Left ventricle myocardium inferior (tissue), 1 donor: ENCODE data around the gene GBP1. TPM values are rescaled to one million over a fixed set of nuclear protein-coding genes. Genes with fewer than 3 reads are reported as not detected.
"Not testable (repeated sequence)": the region's sequence is repeated elsewhere in the genome, so short reads cannot be mapped to it uniquely, and the experiment has no call there.

Source experiments
- DNase-seq: peaks from one replicate; pipeline ENCODE4 v3.0.0-alpha.2; 2020
- H3K27ac ChIP-seq: fragments of 200-600 bp; replicated peaks from 2 replicates; pipeline ENCODE4 v1.8.0; 2021
- H3K27me3 ChIP-seq: fragments of 200-600 bp; 2 replicates; pipeline ENCODE4 v1.8.0; 2021; ENCODE audit warnings: low read depth
- H3K36me3 ChIP-seq: fragments of 200-600 bp; 2 replicates; pipeline ENCODE4 v1.8.0; 2021
- H3K4me1 ChIP-seq: fragments of 200-600 bp; 2 replicates; pipeline ENCODE4 v1.8.0; 2021
- H3K4me3 ChIP-seq: fragments of 200-600 bp; 2 replicates; pipeline ENCODE4 v1.8.0; 2021; ENCODE audit warnings: mild to moderate bottlenecking, moderate library complexity
- H3K9me3 ChIP-seq: fragments of 200-600 bp; replicated peaks from 2 replicates; pipeline ENCODE4 v1.8.0; 2021
- intact Hi-C: fragments of 100-400 bp; cut with micrococcal nuclease; formaldehyde crosslinking; loops from one replicate; pipeline ENCODE4 v1.11.0; 2022
- total RNA-seq: library from RNA; stranded (reverse); fragmentation: NEBNext Ultra II Directional; extraction: Animal tissue kit (Norgen Biotek cat#: 25700); gene quantifications from one replicate; pipeline ENCODE4 v1.2.1, GENCODE V29; 2021
- TF ChIP-seq, protein P1 (sequence below): fragments of 200-600 bp; IDR thresholded peaks from 2 replicates; pipeline ENCODE4 v1.8.0; 2021; ENCODE audit warnings: antibody characterized with exemption, mild to moderate bottlenecking, borderline replicate concordance
- donor health status: DM: no; HTN: yes; CAD: no; lungs with severe emphysema.

Gene GBP1
- total RNA-seq, 1 donor from 2014 or later = 5.7 TPM

DNA sequence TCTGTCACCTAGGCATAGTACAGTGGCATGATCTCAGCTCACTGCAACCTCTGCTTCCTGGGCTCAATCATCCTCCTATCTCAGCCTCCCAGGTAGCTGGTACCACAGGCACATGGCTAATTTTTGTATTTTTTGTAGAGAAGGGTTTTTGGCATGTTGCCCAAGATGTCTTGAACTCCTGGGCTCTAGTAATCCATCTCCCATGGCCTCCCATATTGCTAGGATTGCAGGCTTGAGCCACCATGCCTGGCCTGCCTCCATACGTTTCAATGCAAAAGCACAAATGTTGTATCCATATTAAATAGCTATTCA is 24.7 kb downstream of the GBP1 start:
- Histone ChIP-seq H3K27me3 (no peaks in the 10 kb centered on the region), H3K4me1 (no peaks in the 10 kb centered on the region), H3K36me3 (no peaks in the 10 kb centered on the region), H3K9me3 (peaks cover 8% of the 10 kb centered on the region), H3K27ac (no peak overlapping the region), H3K4me3 (no peak overlapping the region)
- TF ChIP-seq, protein P1, sequence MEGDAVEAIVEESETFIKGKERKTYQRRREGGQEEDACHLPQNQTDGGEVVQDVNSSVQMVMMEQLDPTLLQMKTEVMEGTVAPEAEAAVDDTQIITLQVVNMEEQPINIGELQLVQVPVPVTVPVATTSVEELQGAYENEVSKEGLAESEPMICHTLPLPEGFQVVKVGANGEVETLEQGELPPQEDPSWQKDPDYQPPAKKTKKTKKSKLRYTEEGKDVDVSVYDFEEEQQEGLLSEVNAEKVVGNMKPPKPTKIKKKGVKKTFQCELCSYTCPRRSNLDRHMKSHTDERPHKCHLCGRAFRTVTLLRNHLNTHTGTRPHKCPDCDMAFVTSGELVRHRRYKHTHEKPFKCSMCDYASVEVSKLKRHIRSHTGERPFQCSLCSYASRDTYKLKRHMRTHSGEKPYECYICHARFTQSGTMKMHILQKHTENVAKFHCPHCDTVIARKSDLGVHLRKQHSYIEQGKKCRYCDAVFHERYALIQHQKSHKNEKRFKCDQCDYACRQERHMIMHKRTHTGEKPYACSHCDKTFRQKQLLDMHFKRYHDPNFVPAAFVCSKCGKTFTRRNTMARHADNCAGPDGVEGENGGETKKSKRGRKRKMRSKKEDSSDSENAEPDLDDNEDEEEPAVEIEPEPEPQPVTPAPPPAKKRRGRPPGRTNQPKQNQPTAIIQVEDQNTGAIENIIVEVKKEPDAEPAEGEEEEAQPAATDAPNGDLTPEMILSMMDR = no peak
- DNase-seq = no peak
- intact Hi-C loops = no loop called here

DNA sequence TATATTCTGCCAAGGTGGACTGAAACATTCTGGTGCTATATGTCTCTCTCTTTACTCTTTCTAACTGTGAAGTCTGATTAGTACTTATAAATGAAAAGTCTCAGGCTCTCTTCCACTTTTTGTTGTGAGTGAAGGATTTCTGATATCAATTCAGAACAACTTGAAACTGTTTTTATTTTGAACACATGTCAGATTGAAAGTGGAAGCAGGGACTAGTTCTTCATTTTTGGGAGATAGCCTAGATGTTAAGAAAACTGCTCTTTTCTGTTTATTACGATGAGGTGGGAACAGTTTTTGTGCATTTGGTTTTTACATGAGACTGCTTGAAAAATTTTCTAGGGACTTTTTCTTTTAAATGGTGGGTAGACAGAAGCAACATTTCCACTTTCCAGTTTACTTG is 27.8 kb downstream of the GBP1 start:
- no peaks in the 10 kb centered on the region for H3K36me3 ChIP-seq

DNA sequence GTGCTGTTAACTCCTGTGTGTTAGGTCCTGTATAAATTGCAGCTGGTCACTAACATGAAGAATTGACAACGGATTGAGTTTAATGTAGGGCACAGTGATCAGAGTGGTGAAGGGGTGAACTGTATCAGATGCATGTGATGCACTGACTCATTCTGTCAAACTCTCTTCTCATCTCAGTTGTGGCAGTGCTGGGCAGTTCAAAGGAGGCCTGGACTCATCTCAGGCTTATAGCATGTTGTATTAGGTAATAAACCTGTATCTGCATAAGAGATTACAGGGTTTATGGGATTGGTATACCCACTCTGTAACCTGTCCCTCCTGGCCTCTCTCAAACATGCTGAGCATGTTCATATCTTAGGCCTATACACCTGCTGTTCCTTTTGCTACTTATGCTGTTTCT is 29.9 kb downstream of the GBP1 start:
- H3K27ac ChIP-seq = no peak overlapping the region
- no peaks in the 10 kb centered on the region for H3K27me3 ChIP-seq
- H3K4me3 ChIP-seq = no peak overlapping the region
- intact Hi-C loops = no loop called here
- H3K36me3 ChIP-seq = no peaks in the 10 kb centered on the region
- H3K4me1 ChIP-seq = no peaks in the 10 kb centered on the region
- H3K9me3 ChIP-seq = peaks cover 9% of the 10 kb centered on the region
- no peak for DNase-seq
- TF ChIP-seq, protein P1 = no peak

More for the DNA sequence above, 27.8 kb downstream of the GBP1 start:
- Histone ChIP-seq H3K9me3 (no peaks in the 10 kb centered on the region), H3K27ac (no peak overlapping the region), H3K4me3 (no peak overlapping the region), H3K4me1 (no peaks in the 10 kb centered on the region), H3K27me3 (no peaks in the 10 kb centered on the region)
- no peak for DNase-seq
- TF ChIP-seq, protein P1 = no peak
- intact Hi-C loops = no loop called here

DNA sequence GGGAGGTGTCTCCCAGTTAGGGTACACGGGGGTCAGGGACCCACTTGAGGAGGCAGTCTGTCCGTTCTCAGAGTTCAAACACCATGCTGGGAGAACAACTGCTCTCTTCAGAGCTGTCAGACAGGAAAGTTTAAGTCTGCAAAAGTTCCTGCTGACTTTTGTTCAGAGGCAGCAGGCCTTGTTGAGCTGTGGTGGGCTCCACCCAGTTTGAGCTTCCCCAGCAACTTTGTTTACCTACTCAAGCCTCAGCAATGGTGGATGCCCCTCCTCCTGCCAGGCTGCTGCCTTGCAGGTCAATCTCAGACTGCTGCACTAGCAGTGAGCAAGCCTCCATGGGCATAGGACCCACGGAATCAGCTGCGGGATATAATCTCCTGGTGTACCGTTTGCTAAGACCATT is 31.0 kb downstream of the GBP1 start:
- DNase-seq, H3K27me3 ChIP-seq, H3K4me3 ChIP-seq, H3K36me3 ChIP-seq, intact Hi-C loops, H3K27ac ChIP-seq, H3K4me1 ChIP-seq: not testable (repeated sequence)
- peaks cover 15% of the 10 kb centered on the region for H3K9me3 ChIP-seq

- H3K36me3 ChIP-seq, intact Hi-C loops, H3K4me1 ChIP-seq, H3K4me3 ChIP-seq, H3K27me3 ChIP-seq, H3K27ac ChIP-seq, DNase-seq: not testable (repeated sequence)
- H3K9me3 ChIP-seq = peaks cover 22% of the 10 kb centered on the region
These were observed 36.0 kb downstream of the GBP1 start for GRCh38 chr1:89029051-89029450.

GRCh38 chr1:89025928-89026327 is 39.1 kb downstream of the GBP1 start:
- H3K27ac ChIP-seq = no peak overlapping the region
- no peak overlapping the region for H3K4me3 ChIP-seq
- DNase-seq = no peak
- TF ChIP-seq, protein P1 = no peak
- peaks cover 21% of the 10 kb centered on the region for H3K4me1 ChIP-seq
- H3K36me3 ChIP-seq = no peaks in the 10 kb centered on the region
- intact Hi-C loops = no loop called here
- H3K27me3 ChIP-seq = no peaks in the 10 kb centered on the region
- peaks cover 20% of the 10 kb centered on the region for H3K9me3 ChIP-seq

GRCh38 chr1:89023026-89023425 is 42.0 kb downstream of the GBP1 start:
- peaks cover 7% of the 10 kb centered on the region for H3K9me3 ChIP-seq
- peaks cover 12% of the 10 kb centered on the region for H3K36me3 ChIP-seq
- peak overlapping the region; percentile 69 for H3K4me3 ChIP-seq
- intact Hi-C loops = no loop called here
- H3K27me3 ChIP-seq = no peaks in the 10 kb centered on the region
- H3K27ac ChIP-seq = peak overlapping the region; percentile 84
- H3K4me1 ChIP-seq = peaks cover 27% of the 10 kb centered on the region
- TF ChIP-seq, protein P1 = no peak
- DNase-seq = no peak
